Retina (tissue), 1 donor: ENCODE data around the gene OXER1.

Experiments used
- DNase-seq: peaks from one replicate; pipeline ENCODE4 v3.0.0-alpha.2; 2016

OXER1 gene

DNA sequence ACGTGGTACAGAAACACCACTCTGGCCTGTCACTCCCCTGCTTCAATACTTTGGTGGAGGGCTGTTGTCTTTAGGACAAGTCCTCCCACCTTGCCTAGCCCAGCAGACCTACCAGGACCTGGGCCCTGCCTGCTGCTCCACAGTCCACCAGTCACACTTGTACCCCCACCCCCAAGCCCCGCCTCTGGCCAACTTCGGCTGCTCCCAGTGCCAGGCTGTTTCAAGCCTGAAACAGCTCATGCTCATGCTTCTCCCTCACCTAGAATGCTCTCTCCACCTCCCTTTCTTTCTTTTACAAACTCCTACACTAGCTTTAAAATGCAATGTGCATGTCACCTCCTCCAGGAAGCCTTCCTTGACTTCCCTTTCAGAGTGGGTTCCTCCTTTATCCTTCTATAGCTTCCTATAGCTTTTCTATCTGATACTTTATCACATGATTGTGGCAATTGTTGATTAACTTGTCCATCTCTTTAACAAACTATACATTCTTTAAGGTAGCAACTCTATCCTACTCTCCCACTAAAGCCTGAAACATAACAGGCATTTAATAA is 4.8 kb upstream of the OXER1 start:
- no peak for DNase-seq

- DNase-seq: no peak
Observed at GRCh38 chr2:42767899-42768705, 4.2 kb upstream of the OXER1 start.

DNA sequence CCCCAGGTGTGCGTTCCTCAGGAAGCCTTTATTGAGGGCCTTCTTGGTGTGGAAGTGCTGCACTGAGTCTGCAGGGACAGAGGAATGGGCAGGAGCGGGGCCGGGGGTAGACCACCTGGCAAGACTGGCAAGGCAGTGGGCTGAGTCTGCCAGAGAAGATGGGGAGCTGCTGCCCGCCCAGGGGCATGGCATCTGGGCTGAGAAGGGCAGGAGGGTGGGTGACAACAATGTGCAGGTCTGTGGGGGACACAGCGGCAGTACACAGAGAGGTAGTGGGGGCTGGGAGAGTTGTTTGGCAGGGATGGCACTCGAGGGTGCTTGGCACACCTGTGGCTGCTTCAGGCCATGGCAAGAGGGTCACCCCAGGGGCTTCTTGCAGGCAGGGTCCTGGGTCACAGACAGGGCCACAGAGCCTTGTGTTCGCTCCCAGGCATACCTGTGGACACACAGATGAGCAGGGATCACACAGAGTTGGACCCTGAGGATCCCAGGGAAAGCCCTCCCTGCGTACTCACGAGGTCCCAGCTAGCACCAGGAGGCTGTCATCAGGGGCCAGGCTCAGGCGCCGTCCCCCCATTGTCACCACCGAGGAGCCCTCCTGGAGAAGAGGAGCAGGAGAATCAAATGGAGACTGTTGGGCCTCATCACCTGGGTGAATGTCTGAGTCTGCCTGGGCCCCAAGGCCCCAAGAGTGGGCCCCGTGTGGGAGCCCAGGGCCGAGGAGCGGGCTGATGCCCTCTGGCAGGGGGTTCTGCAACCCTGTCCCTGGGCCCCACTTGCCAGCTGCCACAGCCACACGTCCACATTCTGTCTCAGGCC is 3.4 kb upstream of the OXER1 start:
- no peak for DNase-seq

GRCh38 chr2:42765686-42766085 is 1.8 kb upstream of the OXER1 start:
- DNase-seq: no peak

DNA sequence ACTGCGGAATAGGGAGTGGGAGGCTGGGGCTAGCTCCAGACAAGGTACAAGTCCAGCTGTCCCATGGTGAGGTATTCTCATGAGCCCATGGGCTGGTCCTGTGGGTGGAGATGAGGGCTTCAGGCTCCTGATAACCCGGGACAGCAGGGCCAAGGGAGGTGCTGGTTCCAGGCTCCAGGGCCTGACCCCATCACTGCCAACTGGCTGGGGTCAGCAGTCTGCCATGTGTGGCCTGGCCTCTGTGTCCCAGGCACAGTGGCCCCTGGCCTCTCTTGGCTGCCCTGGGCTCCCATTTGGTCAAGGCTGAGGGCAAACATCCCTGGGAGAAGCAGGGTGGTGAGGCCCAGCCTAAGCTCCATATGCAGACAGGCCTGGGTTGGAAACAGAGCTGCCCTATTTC is 966 bp upstream of the OXER1 start:
- no peak for DNase-seq

DNA sequence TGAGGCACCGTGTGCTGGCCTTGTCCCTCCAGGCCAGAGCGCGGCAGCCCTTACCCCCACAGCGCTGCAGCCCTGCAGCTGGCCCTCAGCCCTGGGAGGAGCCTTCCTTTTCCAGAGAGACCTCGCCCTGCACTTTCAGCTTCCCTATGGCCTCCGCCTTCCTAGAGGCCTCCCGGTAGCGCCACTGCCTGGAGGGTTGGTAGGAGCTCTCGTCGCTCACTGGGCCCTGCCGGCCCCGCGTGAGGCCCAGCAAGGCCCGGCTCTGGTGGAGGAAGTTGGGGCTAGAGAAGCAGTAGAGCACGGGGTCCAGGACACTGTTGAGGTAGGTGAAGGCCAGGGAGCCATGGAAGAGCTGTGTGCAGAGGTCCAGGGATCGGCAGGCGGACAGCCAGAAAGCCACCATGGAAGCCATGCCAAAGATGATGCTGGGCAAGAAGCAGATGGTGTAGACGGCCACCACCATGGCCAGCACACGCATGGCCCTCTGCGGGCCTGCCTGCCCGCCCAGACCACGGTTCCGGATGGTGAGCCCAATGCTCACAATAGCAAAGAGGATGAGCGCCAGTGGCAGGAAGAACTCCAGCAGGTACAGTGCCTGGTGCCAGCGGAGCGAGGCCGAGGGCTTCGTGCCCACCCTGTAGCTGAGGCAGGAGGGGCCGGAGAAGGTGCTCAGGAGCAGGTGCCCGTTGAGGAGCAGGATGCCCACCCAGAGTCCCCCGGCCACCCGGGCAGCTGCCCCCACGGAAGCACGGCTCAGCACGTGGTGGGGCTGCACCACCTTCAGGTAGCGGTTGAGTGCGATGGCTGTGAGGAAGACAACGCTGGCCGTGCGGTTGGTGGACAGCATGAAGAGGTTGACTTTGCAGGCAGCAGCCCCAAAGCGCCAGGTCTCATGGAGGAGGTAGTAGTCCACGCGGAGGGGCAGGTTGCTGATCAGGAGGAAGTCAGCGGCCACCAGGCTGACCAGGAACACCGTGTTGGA is 821 bp downstream of the OXER1 start:
- DNase-seq: no peak

DNA sequence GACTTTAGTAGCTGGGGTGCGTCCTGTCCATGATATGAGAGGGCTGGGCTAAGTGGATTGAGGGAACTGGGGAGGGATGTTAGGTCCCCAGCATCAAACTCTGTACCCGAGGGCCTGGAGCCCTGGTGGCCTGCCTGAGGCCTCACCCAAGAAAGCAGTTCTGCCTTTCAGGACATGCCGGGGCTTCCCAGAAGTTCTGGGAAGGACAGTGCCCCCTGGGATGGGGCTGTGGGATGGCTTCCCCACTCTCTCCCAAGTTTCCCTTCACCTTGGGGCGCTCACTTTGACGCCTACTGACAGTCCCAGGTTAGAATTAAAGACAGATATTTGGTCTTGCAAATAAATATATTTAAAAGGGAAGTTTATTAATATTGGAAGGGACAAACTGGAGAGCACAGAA is 1.8 kb downstream of the OXER1 start:
- no peak for DNase-seq

DNA sequence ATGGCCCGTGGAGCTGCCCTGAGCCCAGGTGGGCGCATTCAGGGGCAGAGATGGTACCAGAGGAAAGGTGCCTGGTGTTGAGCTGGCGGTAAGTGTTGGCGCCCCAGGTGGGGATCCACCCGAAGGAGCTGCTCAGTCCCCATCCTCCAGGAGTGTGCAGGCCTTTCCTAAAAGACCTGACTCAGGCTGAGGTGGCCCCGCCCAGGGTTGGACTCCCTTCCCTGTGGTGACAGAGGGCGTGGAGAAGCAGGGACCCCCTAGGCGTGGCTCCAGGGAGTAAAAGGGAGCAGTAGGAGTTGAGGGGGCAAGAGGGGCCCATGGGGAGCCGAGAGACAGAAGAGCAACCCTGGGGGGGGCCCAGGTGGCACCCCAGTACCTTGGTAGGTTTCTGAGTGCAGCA is 2.4 kb downstream of the OXER1 start:
- no peak for DNase-seq

- no peak for DNase-seq
Observed at GRCh38 chr2:42758751-42759150, 5.2 kb downstream of the OXER1 start.

- no peak for DNase-seq
Observed at GRCh38 chr2:42757981-42758740, 5.8 kb downstream of the OXER1 start.

DNA sequence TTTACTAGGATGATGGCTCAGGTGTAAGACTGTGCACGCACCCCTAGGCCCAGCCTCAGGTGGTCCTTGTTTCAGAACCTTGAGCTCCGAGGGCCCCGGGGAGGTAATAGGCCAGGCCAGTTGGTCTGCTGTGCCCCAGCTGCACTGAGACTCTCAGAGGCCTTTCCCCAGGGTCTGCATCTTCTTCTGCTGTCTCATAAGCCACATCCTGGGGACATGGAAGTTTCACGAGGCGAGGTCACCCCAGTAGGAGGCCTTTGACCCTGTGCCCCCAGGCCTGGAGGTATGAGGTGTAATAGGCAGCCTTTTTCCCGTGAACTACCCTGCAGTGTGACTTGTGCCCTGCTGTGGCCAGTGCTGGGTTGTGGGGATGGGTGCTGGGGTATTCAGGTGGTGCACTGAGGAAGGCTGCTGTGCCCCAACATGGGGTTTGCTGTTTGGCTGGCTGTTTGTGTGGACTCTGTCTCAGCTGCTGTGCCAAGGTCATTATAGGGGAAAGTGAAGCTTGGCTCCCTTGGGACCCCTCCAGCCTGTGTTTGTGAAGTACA is 6.9 kb downstream of the OXER1 start:
- peak; percentile 29 for DNase-seq

GRCh38 chr2:42756150-42756775 is 7.7 kb downstream of the OXER1 start:
- DNase-seq: peak; percentile 52

DNA sequence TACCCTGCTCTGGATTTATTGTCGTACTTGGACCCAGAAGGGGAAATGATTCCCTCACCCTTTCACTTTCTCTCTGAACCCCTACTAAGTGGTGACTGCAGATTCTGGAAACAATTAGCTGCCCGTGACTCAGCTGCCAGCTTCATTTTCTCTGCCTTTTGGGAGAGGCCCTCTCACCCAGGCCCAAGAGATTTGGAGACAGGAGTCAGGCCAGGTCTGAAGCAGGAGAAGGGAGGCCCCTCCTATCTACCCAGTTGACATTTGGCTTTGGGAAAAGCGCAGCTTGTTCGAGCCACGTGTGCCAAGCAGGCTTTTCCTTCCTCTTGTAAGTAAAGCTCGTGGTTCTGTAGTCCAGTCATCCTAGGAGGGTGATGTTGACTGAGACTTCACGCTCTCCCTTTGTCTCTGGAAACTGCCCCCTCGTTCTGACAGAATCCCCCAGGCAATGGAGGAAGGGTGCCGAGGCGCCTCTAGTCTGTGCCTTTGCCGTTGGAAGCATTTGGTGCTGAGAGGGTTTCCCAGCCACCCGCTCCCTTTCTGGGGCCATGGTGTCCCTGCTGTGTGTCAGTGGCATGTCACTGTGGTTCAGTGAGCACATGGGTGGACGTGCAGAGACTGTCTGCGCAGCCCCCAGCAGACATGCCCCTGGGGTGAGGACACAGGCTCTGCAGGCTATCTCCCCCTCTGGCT is 8.6 kb downstream of the OXER1 start:
- DNase-seq: no peak

DNA sequence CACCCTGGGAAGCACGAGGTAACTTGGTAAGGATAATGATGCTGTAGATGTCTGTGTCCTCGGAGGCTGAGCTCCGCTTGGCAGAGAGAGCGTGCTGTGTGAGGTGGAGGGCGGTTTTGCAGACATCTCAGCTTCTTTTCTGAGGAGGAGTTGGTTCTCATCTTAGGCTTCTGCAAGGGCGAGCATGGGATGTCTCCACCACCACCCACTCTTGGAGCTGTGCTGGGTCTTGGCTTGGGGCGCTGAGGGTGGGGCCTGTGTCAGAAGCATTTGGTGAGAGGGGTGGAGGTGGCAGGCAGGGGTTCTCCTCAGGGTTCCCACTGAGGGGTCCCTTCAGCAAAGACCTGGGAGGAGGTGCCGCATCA is 9.2 kb downstream of the OXER1 start:
- DNase-seq: no peak

DNA sequence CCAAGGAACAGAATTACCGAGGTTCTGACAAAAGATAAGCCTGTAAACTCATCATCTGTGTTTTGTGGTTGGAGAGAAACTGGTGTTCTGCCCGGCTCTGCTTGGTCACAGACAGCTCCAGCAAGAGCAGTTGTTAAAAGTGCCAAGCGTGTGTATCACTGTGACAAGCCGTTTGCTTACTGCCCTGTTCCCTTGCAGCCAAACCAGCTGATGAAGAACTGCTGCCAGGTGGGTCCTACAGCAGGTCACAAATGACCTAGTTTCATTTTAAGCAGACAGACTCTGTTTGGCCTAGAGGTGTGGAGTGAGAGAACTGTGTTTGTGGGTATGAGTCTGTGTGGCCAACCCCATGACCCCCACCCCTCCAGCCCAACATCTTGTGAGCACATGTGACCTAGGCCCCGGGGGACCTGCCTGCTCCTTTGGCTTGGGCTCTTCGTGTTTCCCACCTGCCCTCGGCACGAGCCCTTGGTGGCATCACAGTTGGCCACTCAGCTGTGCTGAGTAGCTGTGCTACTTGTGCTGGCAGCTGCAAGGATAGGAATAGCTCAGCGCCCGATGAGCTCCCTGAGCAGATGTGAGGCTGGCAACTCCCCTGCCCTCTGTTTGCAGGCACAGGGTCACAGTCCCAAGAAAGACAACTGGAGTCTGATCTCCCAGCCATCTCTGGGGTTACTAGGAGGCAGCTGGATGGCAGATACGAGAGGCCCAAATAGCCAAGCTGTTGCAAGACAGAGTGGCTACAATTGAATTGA is 9.7 kb downstream of the OXER1 start:
- DNase-seq: peak; percentile 45

DNA sequence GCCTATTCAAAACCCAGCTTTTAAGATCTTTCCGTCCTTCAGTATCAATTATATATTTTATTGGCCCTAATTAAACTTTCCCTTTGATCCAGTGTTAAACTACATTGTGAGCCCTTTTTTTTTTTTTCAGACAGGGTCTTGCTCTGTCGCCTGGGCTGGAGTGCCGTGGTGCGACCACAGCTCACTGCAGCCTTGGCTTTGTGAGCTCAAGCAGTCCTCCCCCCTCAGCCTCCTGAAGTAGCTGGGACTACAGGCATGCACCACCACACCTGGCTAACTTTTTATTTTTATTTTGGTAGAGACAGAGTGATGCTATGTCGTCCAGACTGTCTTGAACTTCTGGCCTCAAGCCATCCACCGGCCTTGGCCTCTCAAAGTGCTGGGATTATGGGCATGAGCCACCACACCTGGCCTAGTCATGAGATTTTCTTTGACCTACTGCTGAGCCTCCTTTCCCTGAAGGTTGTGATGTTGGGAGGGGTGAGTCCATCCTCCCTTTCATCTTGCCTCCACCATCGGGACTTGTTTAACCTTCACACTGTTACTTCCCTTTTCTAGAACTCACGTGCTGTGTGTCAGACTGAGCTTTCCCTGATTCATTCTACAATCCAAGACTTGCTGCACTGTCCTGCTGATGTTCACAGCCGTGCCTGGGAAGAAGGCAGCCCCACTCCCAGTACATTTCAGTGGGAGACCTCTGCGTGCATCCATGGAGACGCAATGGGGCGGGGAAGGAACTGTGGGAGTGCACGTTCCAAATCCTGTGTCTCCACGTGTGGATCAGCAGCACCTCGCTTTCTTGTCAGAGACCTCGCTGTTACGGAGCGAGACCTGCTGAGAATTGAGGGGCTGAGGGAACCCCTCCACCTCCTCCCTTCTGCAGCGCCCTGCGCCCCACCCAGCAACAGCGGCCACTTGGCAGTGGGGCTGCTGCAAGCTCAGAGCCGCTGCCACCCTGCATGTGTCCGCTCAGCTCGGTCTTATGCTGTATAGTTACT is 10.8 kb downstream of the OXER1 start:
- DNase-seq: no peak

GRCh38 chr2:42752314-42752713 is 11.6 kb downstream of the OXER1 start:
- no peak for DNase-seq

DNA sequence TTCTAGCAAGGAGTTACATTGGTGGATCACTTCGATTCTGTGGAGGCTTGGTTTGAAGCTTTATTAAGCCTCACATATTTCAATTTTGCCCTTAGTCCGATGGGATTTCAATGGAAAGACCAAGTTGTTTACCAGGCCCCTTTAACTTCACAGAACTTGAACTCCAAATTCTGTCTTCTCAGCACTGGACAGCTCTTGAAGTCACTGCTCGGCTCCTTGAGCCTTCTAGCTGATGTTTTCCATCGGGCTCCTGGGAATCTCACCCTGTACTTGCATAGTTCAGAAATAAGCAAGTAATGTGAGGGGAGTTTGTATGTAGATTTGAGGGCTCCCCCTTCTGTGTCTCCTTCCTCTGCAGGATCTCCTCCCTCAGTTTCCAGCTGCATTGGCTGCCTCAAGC is 15.1 kb downstream of the OXER1 start:
- no peak for DNase-seq

DNA sequence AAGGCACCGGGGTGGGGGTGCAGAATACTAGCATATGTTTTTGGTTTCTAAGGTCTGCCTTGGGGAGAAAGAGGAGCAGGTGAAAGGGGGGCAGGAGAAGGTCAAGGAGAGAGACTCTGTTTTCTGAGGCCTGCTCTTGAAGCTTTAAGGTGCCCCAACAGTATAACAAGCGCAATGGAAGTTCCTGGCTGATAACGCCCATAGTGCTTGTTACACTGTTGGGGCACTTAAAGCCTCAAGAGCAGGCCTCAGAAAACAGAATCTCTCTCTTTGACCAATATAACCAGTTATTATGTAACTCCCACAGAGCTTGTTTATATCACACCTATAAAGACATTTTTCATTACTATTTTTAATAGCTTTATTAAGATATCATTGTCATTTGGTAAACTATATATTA is 16.5 kb downstream of the OXER1 start:
- DNase-seq: no peak
